Thyroid gland (tissue), 4 donors: ENCODE data around the gene NDUFV1.
"Not testable (repeated sequence)": the region's sequence is repeated elsewhere in the genome, so short reads cannot be mapped to it uniquely, and the experiment has no call there.

Experiments
- CTCF ChIP-seq, 6 experiments: fragments of 200-600 bp in 3 of 6; fragments of 450-650 bp in 3 of 6; sonication (generic) in 3 of 6; IDR thresholded peaks; one replicate each; pipeline ENCODE4 v1.5.1; 2016 to 2019; ENCODE audit warnings: antibody characterized with exemption in 6 of 6, mild to moderate bottlenecking in 2 of 6, inconsistent platforms in 1 of 6, moderate library complexity in 1 of 6
- POLR2A ChIP-seq, 2 donors: fragments of 450-650 bp; IDR thresholded peaks; one replicate each; pipeline ENCODE4 v1.6.1; 2017; ENCODE audit warnings: antibody characterized with exemption in 2 of 2, mild to moderate bottlenecking in 2 of 2, moderate library complexity in 1 of 2

- not testable (repeated sequence) for TF ChIP-seq CTCF, POLR2A (IDR thresholded peaks at IDR 0.05)
These were observed 16.2 kb downstream of the NDUFV1 start for GRCh38 chr11:67622905-67623304.
